GM23248 (cell line): ENCODE measurements around the gene SLC8A2.

Experiments
- EZH2 ChIP-seq: fragments of 200-600 bp; sonication (generic); IDR thresholded peaks from 2 replicates; pipeline ENCODE4 v1.6.1; 2018; ENCODE audit warnings: antibody characterized with exemption, mild to moderate bottlenecking; ENCODE audit not compliant: insufficient read depth, poor library complexity, severe bottlenecking
- EZH2phosphoT487 ChIP-seq: fragments of 200-600 bp; sonication (generic); IDR thresholded peaks from 2 replicates; pipeline ENCODE4 v1.6.1; 2018; ENCODE audit warnings: antibody characterized with exemption, moderate library complexity, mild to moderate bottlenecking, low read depth; ENCODE audit not compliant: insufficient read depth

DNA sequence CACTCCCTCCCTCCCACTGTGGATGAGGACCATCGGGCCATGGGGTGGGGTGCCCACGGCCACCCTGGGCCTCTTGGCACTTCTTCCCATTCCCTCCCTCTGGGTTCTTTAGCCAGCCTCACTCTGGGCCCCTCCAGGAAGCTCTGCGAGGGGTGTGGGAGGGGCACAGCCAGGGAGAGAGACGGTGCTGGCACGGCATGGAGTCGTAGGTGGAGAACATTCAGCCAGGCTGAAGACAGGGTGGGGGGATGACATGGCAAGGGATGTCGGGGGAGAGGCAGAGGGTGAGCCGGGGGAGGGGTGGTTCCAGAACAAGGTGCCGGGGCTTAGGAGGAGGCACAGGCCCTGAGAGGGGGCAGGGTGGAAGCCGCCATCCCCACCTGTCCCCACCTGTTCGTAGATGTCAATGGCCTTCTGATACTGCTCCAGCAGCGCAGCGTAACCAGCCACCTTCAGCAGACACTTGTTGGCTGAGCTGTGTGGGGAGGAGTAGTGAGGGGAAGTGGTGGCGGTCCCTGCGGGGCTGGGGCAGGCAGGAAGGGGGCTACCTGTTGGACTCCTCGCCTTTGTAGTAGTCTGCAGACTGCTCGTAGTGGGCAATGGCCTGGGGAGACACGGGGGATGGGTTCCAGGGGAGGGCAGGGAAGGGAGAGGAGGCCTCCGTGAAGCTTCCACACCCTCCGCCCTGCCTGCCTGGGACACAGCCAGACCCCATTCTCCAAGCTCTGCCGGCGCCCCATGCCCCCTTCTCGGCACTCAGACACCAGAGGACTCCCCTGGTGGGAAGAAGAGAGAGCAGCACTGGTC lies 21.1 kb upstream of the SLC8A2 start:
- TF ChIP-seq EZH2 (no peak), EZH2phosphoT487 (no peak)
